ENCODE results near the gene BCAS1.

DNA sequence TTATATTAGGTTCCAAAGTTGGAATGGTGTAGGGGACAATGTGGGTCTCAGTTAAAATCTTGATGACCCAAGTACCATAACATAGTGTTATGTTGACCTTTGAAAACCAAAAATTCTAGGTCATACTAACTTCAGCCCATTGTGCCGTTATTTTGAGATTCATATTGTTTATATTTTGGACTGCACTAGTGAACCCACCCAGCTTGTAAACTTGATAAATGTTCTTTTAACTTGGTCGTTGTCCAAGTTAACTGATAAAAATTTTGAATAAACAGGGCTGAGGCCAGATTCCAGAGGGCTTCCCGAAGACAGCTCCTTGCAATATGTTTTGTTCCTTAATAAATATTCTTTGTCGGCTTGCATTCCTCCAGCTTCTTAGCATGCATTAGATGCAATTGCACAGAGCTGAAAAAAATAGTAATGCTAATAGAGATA lies 90.3 kb downstream of the BCAS1 start:
- TF ChIP-seq, protein P1, sequence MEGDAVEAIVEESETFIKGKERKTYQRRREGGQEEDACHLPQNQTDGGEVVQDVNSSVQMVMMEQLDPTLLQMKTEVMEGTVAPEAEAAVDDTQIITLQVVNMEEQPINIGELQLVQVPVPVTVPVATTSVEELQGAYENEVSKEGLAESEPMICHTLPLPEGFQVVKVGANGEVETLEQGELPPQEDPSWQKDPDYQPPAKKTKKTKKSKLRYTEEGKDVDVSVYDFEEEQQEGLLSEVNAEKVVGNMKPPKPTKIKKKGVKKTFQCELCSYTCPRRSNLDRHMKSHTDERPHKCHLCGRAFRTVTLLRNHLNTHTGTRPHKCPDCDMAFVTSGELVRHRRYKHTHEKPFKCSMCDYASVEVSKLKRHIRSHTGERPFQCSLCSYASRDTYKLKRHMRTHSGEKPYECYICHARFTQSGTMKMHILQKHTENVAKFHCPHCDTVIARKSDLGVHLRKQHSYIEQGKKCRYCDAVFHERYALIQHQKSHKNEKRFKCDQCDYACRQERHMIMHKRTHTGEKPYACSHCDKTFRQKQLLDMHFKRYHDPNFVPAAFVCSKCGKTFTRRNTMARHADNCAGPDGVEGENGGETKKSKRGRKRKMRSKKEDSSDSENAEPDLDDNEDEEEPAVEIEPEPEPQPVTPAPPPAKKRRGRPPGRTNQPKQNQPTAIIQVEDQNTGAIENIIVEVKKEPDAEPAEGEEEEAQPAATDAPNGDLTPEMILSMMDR (IDR thresholded peaks at IDR 0.05; ENCODE audit: low read depth, low read length), result no peak
- TF ChIP-seq POLR2A (IDR thresholded peaks at IDR 0.05; ENCODE audit: extremely low read depth, insufficient read length) (no peak), MYC (IDR thresholded peaks at IDR 0.05; ENCODE audit: low read depth, low read length) (no peak)
- TF ChIP-seq, protein P2, sequence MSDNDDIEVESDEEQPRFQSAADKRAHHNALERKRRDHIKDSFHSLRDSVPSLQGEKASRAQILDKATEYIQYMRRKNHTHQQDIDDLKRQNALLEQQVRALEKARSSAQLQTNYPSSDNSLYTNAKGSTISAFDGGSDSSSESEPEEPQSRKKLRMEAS (IDR thresholded peaks at IDR 0.05; ENCODE audit: low read depth, low read length), result no peak

Data from NB4 (cell line).